ENCODE measurements around the gene RAPGEF4. TPM values are rescaled to one million over a fixed set of nuclear protein-coding genes. Genes with fewer than 3 reads are reported as not detected.

The RAPGEF4 gene
- total RNA-seq, 3 donors from 2014 or later, result 1.2 to 2.8 (median 2.2) TPM

GRCh38 chr2:172888714-172889669 is 153.3 kb downstream of the RAPGEF4 start:
- Histone ChIP-seq H3K36me3 (ENCODE audit: low read depth) (no peaks in the 10 kb centered on the region), H3K4me1 (ENCODE audit: low read depth) (no peaks in the 10 kb centered on the region), H3K4me3 (no peak overlapping the region), H3K9me3 (no peaks in the 10 kb centered on the region)
- DNase-seq (no peak), ATAC-seq (no peak)
- TF ChIP-seq, protein P1, sequence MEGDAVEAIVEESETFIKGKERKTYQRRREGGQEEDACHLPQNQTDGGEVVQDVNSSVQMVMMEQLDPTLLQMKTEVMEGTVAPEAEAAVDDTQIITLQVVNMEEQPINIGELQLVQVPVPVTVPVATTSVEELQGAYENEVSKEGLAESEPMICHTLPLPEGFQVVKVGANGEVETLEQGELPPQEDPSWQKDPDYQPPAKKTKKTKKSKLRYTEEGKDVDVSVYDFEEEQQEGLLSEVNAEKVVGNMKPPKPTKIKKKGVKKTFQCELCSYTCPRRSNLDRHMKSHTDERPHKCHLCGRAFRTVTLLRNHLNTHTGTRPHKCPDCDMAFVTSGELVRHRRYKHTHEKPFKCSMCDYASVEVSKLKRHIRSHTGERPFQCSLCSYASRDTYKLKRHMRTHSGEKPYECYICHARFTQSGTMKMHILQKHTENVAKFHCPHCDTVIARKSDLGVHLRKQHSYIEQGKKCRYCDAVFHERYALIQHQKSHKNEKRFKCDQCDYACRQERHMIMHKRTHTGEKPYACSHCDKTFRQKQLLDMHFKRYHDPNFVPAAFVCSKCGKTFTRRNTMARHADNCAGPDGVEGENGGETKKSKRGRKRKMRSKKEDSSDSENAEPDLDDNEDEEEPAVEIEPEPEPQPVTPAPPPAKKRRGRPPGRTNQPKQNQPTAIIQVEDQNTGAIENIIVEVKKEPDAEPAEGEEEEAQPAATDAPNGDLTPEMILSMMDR (IDR thresholded peaks at IDR 0.05), result no peak
- intact Hi-C loops (cut with DNase I, micrococcal nuclease), result no loop called here

DNA sequence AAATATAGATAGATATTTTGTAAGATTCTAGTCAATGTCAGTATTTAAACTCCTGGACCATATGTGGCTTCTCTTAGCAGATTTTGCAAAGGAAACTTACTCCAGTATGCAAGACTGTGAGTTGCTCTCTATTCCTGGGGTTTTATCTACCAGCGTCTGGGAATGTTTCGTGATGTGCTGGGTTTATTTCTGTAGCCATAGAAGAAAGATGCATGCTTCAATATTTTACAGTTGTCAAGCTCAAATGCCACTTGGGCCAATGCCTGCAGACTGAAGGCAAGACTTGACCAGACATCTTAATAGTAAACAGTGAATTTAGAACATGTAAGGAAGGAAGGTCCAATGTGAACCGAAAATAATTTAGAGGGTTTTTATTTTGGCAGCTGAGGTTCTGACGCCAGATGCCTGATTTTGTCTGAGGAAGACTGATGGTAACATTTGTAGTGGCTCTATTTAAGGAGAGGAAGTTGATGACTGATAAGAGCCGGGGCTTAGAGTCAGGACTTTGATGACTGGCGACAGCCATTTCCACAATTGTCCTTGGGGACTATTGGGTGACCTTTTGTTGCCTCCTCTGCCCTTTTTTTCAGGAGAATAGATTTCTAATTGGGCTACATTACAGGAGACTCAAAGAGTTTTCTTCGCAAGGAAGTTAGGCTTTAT is 154.3 kb downstream of the RAPGEF4 start:
- TF ChIP-seq, protein P1 (IDR thresholded peaks at IDR 0.05), result no peak
- Histone ChIP-seq H3K4me3 (no peak overlapping the region), H3K9me3 (no peaks in the 10 kb centered on the region), H3K4me1 (ENCODE audit: low read depth) (no peaks in the 10 kb centered on the region), H3K36me3 (ENCODE audit: low read depth) (no peaks in the 10 kb centered on the region)
- intact Hi-C loops (cut with DNase I, micrococcal nuclease), result no loop called here
- no peak for ATAC-seq
- DNase-seq, result no peak

- H3K4me1 ChIP-seq (ENCODE audit: low read depth), result no peaks in the 10 kb centered on the region
- H3K4me3 ChIP-seq, result no peak overlapping the region
- H3K9me3 ChIP-seq, result no peaks in the 10 kb centered on the region
- ATAC-seq, result no peak
- TF ChIP-seq, protein P1 (IDR thresholded peaks at IDR 0.05), result no peak
- DNase-seq, result no peak
- intact Hi-C loops (cut with DNase I, micrococcal nuclease), result no loop called here
- no peaks in the 10 kb centered on the region for H3K36me3 ChIP-seq (ENCODE audit: low read depth)
These were observed 157.5 kb downstream of the RAPGEF4 start for GRCh38 chr2:172893111-172893510.

- no peaks in the 10 kb centered on the region for H3K9me3 ChIP-seq
- intact Hi-C loops (cut with DNase I, micrococcal nuclease), result no loop called here
- TF ChIP-seq, protein P1 (IDR thresholded peaks at IDR 0.05), result no peak
- no peak for ATAC-seq
- no peaks in the 10 kb centered on the region for H3K4me1 ChIP-seq (ENCODE audit: low read depth)
- no peaks in the 10 kb centered on the region for H3K36me3 ChIP-seq (ENCODE audit: low read depth)
- no peak for DNase-seq
- no peak overlapping the region for H3K4me3 ChIP-seq
These were observed 158.0 kb downstream of the RAPGEF4 start for GRCh38 chr2:172893671-172894070.

DNA sequence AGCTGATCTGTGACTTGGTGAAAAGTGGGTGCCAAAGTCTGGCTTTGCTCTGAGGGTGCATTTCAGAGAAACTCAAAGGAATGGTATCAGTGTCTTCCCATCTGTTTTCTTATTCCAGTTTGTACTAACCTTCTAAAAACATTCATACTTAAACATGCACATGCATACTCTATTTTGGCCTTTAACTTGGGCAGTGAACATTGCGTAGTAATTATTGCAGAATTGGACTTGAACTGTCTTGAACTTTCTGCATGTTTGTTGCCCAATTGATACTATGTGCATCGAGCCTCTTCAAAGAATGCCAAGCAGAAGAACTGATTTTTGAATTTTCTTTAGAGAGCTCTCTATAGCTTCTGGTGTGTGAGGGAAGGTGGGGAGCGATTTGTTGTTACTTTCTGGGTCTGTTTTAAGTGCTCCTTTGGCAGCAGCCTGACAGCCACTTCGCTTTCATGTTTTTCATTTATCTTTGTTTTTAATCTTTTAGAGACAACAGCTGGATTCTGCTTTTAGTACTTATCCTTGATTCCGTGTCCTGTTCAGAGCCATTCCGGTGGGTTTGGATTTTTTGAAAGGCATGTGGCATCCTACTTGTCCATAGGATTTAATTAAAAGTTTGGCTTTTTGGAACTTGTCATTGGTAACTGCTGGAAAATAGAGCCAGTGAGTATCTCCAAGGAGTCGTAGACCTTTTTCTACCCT is 159.2 kb downstream of the RAPGEF4 start:
- no peaks in the 10 kb centered on the region for H3K4me1 ChIP-seq (ENCODE audit: low read depth)
- DNase-seq, result no peak
- no peak for ATAC-seq
- no peaks in the 10 kb centered on the region for H3K9me3 ChIP-seq
- no peak overlapping the region for H3K4me3 ChIP-seq
- intact Hi-C loops (cut with DNase I, micrococcal nuclease), result no loop called here
- H3K36me3 ChIP-seq (ENCODE audit: low read depth), result no peaks in the 10 kb centered on the region
- TF ChIP-seq, protein P1 (IDR thresholded peaks at IDR 0.05), result no peak

Measured in mucosa of descending colon (tissue), 3 donors.